HG02852 (cell line): ENCODE measurements around the gene CR2.
"Not testable (repeated sequence)": the region's sequence is repeated elsewhere in the genome, so short reads cannot be mapped to it uniquely, and the experiment has no call there.

Experiments used
- ATAC-seq: cut with Tn5 transposase; IDR thresholded peaks from one replicate; pipeline ENCODE4 v1.9.1; 2021; ENCODE audit warnings: mild to moderate bottlenecking, moderate library complexity; ENCODE audit not compliant: unreplicated experiment

The CR2 gene

DNA sequence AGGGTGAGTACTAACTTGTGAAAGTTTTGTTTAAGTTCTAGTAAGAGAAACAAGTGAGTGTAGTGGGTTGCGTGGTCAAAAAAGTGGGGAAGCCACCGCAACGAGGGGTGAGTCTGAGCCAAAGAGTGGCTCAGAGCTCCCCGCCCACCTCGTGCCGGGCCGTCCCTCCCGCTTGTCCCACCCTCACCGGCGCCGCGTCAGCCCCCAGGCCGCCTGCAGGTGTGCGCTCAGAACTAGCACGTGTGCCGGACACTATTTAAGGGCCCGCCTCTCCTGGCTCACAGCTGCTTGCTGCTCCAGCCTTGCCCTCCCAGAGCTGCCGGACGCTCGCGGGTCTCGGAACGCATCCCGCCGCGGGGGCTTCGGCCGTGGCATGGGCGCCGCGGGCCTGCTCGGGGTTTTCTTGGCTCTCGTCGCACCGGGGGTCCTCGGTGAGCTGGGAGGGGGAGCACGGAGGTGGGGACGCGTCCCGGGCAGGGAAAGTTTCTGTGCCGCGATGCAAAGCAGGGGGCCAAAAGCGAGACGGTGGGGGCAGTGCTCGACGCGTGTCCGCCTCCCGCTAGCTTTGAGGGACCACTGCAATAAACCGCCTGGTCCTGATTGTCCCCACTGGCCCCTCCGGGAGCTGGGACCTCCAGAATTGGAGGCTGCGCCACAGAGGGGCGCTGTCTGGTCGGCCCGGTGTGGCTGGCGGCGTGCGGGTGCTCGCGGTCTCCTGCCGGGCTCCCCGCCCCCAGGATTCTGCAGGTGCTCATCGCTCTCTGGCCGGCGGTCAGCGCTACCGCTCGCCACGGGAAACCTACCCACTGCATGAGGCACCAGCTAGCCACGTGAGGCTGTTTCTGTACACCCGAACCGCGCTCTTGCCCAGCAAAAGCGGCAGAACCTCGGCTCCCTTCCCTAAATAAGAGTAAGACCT is at the start of gene CR2:
CR2 (plus strand) TSS at position 283 of the 919 bp plus-strand sequence; CDS start at position 374, 91 bp downstream.
- peak; percentile 84 for ATAC-seq

GRCh38 chr1:207404849-207405525 is 49.1 kb upstream of the CR2 start:
- ATAC-seq, result peak; percentile 47

DNA sequence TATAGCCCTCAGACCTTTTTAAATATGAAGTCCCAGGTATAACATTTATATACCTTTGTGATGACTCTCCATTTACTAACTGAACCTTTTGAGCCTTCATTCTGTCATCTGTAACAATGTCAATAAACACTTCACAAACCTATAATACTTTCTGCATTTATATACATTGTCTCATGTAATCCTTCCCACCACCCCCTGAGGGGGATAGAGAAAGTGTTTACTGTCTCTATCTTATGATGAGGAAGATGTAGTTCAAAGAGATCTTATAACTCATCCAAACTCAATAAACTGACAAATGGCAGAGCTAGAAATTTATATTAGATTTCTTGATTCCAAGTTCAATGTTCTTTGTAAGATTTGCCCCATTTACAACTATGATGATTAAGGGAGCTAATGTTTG is 48.3 kb upstream of the CR2 start:
- no peak for ATAC-seq

- peak; percentile 44 for ATAC-seq
Observed at GRCh38 chr1:207407655-207408260, 46.4 kb upstream of the CR2 start.

DNA sequence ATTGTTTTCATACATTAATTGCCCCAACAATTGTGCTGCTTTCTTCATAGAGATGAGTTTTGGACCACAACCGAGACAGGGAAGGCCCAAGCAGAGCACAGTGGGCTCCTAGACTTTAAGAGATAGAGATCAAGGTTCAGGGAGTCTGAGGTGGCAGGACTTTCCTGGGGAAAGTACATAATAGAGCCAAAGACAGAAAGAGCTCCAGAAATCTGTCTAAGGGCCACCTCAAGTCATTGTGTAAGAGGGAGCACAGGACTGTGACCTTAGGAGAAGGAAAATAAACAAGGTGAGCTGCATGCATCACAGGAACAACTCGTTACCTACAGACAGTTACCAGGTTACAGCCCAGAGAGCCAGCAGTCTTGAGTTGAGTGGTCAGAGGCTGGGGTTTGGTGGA is 41.3 kb upstream of the CR2 start:
- peak; percentile 37 for ATAC-seq

- peak; percentile 73 for ATAC-seq
Observed at GRCh38 chr1:207414606-207415108, 39.5 kb upstream of the CR2 start.

- ATAC-seq, result no peak
Observed at GRCh38 chr1:207417076-207417475, 37.1 kb upstream of the CR2 start.

DNA sequence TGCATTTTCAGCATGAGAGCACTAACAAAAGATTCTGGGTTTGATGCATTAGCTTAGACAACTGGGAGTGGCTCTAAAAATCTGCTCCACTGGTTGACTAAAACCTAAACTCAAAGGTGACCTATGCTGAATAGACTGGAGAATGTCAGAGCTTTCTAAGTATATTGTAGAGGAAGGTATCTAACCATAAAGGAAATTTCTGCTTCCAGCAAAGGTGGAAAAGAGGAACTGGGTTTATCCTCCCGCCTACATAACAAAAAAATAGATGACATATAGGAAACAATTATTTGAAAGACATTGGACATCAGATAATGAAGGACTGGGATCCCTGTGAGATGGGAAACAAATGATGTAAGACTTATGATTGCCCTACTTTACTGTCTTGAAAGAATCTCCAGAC is 35.8 kb upstream of the CR2 start:
- ATAC-seq, result no peak

DNA sequence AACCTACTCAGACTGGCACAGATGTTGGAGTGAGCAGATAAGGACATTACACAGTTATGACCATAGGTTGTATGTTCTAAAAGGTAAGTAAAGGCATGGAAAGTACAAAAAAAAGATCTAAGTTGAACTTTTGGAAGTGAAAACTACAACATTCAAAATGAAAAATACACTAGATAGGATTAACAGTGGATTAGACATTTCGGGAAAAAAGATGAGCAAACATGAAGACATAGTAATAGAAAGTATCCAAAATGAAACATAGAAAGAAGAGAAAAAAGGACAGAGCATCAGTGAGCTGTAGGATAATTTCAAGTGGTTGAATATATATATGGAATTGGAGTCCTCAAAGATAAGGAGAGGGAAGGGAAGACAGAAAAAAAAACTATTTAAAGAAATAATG is 34.0 kb upstream of the CR2 start:
- no peak for ATAC-seq

DNA sequence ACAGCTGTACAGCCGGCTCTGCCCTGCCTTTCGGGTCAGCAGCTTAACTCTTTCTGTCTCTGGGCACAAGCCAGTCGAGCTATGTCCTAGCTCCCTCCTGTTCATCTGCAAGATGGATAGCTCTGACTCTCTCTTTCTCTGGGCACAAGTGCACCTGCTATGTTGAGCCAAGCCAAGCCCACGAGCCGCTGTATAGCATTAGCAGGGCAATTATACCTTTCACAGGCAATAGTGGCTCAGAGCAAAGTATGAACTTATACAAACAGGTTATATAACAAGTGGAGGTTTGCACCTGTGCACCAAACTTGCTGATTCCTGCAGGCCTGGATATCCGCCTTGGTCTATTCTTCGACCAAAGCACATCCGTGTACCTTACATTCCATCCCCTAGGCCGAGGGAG is 33.0 kb upstream of the CR2 start:
- ATAC-seq, result no peak

- ATAC-seq, result no peak
Observed at GRCh38 chr1:207423560-207424292, 30.4 kb upstream of the CR2 start.

DNA sequence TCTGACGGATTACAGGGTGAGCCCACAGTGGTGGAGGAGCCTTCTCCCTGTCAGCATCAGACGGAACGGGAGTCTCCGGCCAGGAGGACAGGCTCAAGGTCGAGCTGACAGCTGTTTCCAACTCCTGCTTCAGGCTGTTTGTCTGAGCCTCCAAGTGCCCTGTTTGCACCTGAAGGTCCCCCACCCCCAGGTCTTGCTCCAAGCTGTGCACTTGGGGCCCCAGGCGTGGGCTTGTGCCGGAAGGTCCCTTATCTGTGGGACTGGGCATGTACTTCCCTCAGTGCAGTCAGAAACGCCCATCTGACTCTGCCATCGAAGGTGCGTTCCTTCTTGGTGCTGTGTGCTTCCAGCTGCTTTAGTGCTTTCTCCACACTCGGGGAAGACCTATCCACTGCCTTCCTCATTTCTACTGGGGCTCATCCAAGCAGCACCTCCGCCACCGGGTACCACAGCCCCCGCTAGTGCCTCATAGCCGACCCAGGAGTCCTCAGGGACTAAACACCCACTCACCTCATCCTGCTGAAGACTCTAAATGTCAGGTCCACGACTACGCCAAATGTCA is 29.5 kb upstream of the CR2 start:
- no peak for ATAC-seq

- ATAC-seq, result no peak
Observed at GRCh38 chr1:207427832-207428585, 26.1 kb upstream of the CR2 start.

- no peak for ATAC-seq
Observed at GRCh38 chr1:207428783-207429182, 25.3 kb upstream of the CR2 start.

GRCh38 chr1:207429963-207430362 is 24.2 kb upstream of the CR2 start:
- ATAC-seq, result peak; percentile 64

DNA sequence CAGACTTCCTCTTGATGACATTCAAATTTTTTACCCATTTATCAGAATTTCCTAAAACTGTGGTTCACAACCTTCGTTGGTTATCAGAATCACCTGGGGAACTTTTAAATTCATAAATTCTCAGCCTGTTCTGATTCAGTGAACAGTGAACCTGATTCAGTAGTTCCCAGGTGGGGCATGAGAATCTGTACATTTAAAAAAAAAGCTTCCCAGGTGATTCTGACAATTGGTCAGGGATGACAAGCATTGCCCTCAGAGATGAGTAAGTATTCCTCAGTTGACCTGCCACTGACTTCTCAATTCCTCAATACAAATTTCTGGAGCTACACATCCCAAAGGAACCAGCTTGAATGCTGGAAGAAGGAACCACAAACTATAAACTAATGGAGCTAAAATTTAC is 23.5 kb upstream of the CR2 start:
- no peak for ATAC-seq

GRCh38 chr1:207431508-207431907 is 22.6 kb upstream of the CR2 start:
- no peak for ATAC-seq

DNA sequence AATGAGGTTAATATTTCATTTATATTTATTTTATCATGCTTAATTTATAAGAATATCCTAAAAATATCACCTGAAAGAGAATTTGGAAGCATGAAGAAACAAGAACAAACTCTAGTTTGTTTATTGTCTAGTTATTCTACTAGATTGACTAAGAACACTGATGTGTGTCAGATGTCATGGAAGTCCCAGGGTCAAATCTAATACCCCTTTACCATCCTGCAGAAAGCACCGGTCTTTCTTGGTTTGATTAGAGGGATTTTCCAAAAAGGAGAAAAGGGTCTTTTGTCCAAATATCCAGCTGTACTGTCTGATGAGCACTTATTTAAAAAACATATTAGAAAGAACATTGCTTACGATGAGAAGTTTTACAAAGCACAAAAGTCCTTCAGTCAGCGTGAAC is 20.7 kb upstream of the CR2 start:
- no peak for ATAC-seq

- ATAC-seq, result not testable (repeated sequence)
Observed at GRCh38 chr1:207436746-207437145, 17.4 kb upstream of the CR2 start.

GRCh38 chr1:207440626-207441025 is 13.5 kb upstream of the CR2 start:
- no peak for ATAC-seq
